ENCODE measurements around the gene SLC16A9. TPM values are rescaled to one million over a fixed set of nuclear protein-coding genes. Genes with fewer than 3 reads are reported as not detected.

SLC16A9 gene
- total RNA-seq, 1 experiment from 2014 or later = 4.1 TPM

GRCh38 chr10:59601985-59602384, 107.7 kb downstream of the SLC16A9 start:
- Histone ChIP-seq H3K23me2 (ENCODE audit: insufficient read length, low read depth, low read length, poor library complexity, severe bottlenecking) (no peaks in the 10 kb centered on the region), H3K9ac (ENCODE audit: extremely low read depth, insufficient read length, low read length) (no peak overlapping the region), H3K27me3 (ENCODE audit: insufficient read depth, low read length) (no peaks in the 10 kb centered on the region)

More at GRCh38 chr10:59601985-59602384, 107.7 kb downstream of the SLC16A9 start:
- no peak overlapping the region for H2AFZ ChIP-seq (ENCODE audit: low read length)
- H3K79me2 ChIP-seq (ENCODE audit: insufficient read depth, low read length) = no peaks in the 10 kb centered on the region
- no peaks in the 10 kb centered on the region for H3K4me1 ChIP-seq (ENCODE audit: insufficient read depth, low read length)
- Mint-ChIP-seq H3K27ac (no peak overlapping the region), H3K9me3 (no peaks in the 10 kb centered on the region; a peak in 1 of 5 replicates), H3K27me3 (ENCODE audit: low read depth) (no peaks in the 10 kb centered on the region; the same call in 1 of the 2 replicates), H3K4me3 (no peak overlapping the region), H3K4me1 (no peaks in the 10 kb centered on the region), H3K36me3 (ENCODE audit: insufficient read depth in 1 of 3, low read depth in 3 of 3) (no peaks in the 10 kb centered on the region; a peak in 1 of 7 replicates)
- no peak overlapping the region for H2BK20ac ChIP-seq (ENCODE audit: low read depth, low read length, poor library complexity, severe bottlenecking)
- no peak for DNase-seq
- no peak overlapping the region for H3K4me2 ChIP-seq (ENCODE audit: insufficient read depth, insufficient read length, low read length)
- H4K91ac ChIP-seq (ENCODE audit: insufficient read length, low read depth, low read length) = no peak overlapping the region
- H4K8ac ChIP-seq (replicated peaks; ENCODE audit: insufficient read length, low read depth, low read length) = no peak overlapping the region
- no peak overlapping the region for H3K56ac ChIP-seq (ENCODE audit: insufficient read length, low read depth, low read length)
- H4K5ac ChIP-seq (ENCODE audit: insufficient read length, low read depth, low read length) = no peak overlapping the region
- no peak overlapping the region for H3K18ac ChIP-seq (ENCODE audit: insufficient read length, low read depth, low read length)
- no CpG with 5 or more reads among the region's 3 CpGs for WGBS (ENCODE audit: extremely low coverage, insufficient read length, low lambda C conversion rate)
- TF ChIP-seq CTCF (conservative IDR thresholded peaks at IDR 0.05) = no peak
- H2BK15ac ChIP-seq (ENCODE audit: low read depth, low read length) = no peak overlapping the region
- no peak overlapping the region for H2BK5ac ChIP-seq (ENCODE audit: insufficient read length, low read length)
- H4K20me1 ChIP-seq (ENCODE audit: control insufficient read depth, insufficient read depth, insufficient read length) = no peaks in the 10 kb centered on the region
- H3K23ac ChIP-seq (ENCODE audit: insufficient read length, low read depth, low read length) = no peak overlapping the region
- no peaks in the 10 kb centered on the region for H3K79me1 ChIP-seq (ENCODE audit: insufficient read depth, low read depth, low read length, poor library complexity, severe bottlenecking)
- H2AK5ac ChIP-seq (ENCODE audit: insufficient read length, low read length) = no peak overlapping the region
- H2BK12ac ChIP-seq (ENCODE audit: insufficient read length, low read depth, low read length) = no peak overlapping the region
- no peak overlapping the region for H3K4ac ChIP-seq (ENCODE audit: low read depth, low read length)
- H3K27ac ChIP-seq (ENCODE audit: insufficient read length, low read depth, low read length) = no peak overlapping the region
- H3K14ac ChIP-seq (ENCODE audit: insufficient read depth, low read length) = no peak overlapping the region
- H3K9me3 ChIP-seq (ENCODE audit: control insufficient read depth, low read depth, low read length) = no peaks in the 10 kb centered on the region
- H3T11ph ChIP-seq (ENCODE audit: low read length) = no peak overlapping the region
- H2BK120ac ChIP-seq (ENCODE audit: low read depth, low read length, poor library complexity, severe bottlenecking) = no peak overlapping the region

Other genes starting within 250 kb of the SLC16A9 start
- gene MRLN, start 43.6 kb upstream of the SLC16A9 start, total RNA-seq (2021) = not detected in 2 replicates
- 58.4 and 59.0 TPM in 2 replicates for gene CCDC6, start 196.7 kb upstream of the SLC16A9 start, total RNA-seq (2021)

Data from H9 (cell line).